ENCODE measurements around the gene NRCAM.
"Not testable (repeated sequence)": the region's sequence is repeated elsewhere in the genome, so short reads cannot be mapped to it uniquely, and the experiment has no call there.

NRCAM gene

DNA sequence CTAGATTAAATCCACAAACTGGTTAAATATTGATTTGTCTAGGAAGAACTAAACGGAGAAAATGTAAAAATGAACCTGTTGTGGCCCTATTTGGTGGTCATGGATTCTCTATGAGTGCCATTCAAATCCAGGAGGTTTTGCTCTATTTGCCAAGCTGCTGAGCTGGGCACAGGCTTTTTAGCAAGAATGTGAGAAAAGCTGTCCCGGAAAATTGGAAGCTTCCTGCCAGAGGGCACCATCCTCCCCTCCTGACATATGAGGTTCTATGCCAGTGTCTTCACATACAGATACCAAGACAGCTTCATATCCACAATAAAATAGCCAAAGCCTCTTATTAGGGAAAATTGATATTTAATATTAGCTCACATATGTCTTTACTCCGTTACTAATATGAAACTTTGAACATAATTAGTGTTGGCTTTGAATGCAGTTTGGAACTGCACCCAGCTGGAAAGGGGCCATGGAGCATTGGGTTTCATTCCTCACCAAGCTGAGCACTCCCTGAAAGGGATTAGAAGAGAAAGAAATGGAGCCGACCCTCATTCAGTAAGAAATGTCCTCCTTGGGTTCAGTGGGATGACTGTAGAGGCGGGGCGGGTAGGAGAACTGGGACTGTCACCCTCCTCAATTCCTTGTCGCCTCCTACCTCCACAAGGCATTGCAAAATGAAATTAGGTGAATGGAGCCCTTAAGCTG lies 47.8 kb downstream of the NRCAM start:
- H3K36me3 ChIP-seq (ENCODE audit: insufficient read depth, low read length): no peaks in the 10 kb centered on the region
- H3K9me3 ChIP-seq (ENCODE audit: control insufficient read depth, insufficient read depth, low read length): no peaks in the 10 kb centered on the region
- no peak overlapping the region for H3K9ac ChIP-seq (ENCODE audit: low read depth, low read length)
- no peaks in the 10 kb centered on the region for H3K4me1 ChIP-seq (ENCODE audit: insufficient read depth, low read length)

DNA sequence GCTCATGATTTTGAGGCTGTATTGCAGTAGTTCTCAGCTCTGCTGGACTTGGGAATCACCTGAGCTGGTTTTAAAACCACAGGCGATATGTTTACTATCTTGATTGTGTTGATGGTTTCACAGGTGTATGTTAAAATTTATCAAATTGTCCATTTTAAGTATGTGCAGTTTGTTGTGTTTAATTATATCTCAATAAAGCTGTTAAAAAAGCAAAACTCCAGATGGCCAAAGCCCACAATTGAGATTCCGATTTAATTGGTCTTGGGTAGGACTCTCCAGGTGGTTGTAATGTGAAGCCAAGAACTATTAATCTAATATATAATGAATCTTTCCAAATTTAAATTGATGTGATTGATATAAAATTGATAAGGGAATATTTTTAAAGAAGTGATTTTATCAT lies 48.6 kb downstream of the NRCAM start:
- H3K36me3 ChIP-seq (ENCODE audit: insufficient read depth, low read length): no peaks in the 10 kb centered on the region
- H3K9me3 ChIP-seq (ENCODE audit: control insufficient read depth, insufficient read depth, low read length): no peaks in the 10 kb centered on the region
- H3K4me1 ChIP-seq (ENCODE audit: insufficient read depth, low read length): no peaks in the 10 kb centered on the region; the same call in 1 of the 2 replicates
- no peak overlapping the region for H3K9ac ChIP-seq (ENCODE audit: low read depth, low read length)

DNA sequence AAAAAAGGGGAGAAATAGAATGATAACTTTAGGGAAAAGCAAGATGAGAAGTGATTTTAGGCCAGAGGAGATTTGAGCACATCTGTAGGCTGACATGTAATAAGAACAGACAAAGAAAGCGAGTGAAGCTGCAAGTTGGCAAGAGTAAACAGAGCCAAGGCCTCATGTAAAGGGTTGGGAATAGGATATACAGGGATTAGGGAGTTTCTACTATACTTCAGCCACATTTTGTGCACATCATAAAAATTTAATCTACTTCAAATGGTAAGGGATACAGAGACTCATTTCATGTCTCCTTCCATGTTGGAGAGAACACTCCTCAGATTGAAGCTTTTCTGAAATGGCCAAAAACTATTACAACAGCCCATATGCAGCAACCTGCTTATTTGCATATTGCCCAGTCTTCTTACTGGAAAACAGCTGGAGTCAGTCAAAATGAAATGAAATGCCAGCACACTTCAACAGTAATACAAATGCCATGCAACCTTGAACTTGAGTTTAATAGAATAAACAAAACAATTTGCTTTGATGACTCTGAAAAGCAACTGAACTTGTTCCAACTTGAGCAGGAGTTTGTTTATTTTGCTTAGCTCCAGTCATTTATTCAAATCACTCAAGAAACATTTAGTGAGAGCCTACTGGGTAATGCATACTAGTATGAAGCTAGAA lies 49.9 kb downstream of the NRCAM start:
- Histone ChIP-seq H3K4me1 (ENCODE audit: insufficient read depth, low read length) (no peaks in the 10 kb centered on the region; the same call in 1 of the 2 replicates), H3K9ac (ENCODE audit: low read depth, low read length) (no peak overlapping the region), H3K36me3 (ENCODE audit: insufficient read depth, low read length) (no peaks in the 10 kb centered on the region), H3K9me3 (ENCODE audit: control insufficient read depth, insufficient read depth, low read length) (no peaks in the 10 kb centered on the region)

GRCh38 chr7:108404509-108405420 lies 51.5 kb downstream of the NRCAM start:
- no peaks in the 10 kb centered on the region for H3K36me3 ChIP-seq (ENCODE audit: insufficient read depth, low read length)
- no peaks in the 10 kb centered on the region; the same call in 1 of the 2 replicates for H3K4me1 ChIP-seq (ENCODE audit: insufficient read depth, low read length)
- no peak overlapping the region for H3K9ac ChIP-seq (ENCODE audit: low read depth, low read length)
- no peaks in the 10 kb centered on the region for H3K9me3 ChIP-seq (ENCODE audit: control insufficient read depth, insufficient read depth, low read length)

DNA sequence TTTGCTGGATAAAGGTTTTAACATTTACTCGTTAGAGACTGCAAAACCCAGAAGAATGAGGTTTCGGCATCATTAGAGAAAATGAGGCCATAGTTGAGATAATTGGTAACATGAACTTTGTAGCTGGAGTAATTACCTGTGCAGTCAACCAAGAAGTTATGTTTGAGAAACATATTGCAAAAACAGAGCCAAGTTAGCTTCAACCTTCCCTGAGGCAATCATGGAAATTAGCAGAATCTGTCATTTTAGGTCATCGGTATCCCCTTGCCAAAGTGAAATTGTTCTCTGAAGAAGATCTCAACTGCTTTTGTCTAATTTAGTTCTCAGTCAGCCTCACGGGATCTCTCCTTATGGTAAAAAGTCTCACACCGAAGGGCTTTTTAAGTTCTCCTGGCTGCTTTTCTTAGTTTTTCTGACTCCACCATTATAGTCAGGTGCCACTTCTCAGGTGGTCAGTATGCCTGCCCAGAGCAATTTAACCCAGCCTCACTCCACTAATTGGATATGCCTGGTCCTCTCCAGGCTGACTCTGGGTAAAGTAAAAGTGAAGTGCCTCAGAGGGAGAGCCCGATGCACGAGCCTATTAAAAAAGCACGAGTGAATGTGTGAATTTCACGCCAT lies 52.5 kb downstream of the NRCAM start:
- H3K9me3 ChIP-seq (ENCODE audit: control insufficient read depth, insufficient read depth, low read length): no peaks in the 10 kb centered on the region
- no peaks in the 10 kb centered on the region for H3K36me3 ChIP-seq (ENCODE audit: insufficient read depth, low read length)
- H3K9ac ChIP-seq (ENCODE audit: low read depth, low read length): no peak overlapping the region
- H3K4me1 ChIP-seq (ENCODE audit: insufficient read depth, low read length): no peaks in the 10 kb centered on the region; the same call in 1 of the 2 replicates

DNA sequence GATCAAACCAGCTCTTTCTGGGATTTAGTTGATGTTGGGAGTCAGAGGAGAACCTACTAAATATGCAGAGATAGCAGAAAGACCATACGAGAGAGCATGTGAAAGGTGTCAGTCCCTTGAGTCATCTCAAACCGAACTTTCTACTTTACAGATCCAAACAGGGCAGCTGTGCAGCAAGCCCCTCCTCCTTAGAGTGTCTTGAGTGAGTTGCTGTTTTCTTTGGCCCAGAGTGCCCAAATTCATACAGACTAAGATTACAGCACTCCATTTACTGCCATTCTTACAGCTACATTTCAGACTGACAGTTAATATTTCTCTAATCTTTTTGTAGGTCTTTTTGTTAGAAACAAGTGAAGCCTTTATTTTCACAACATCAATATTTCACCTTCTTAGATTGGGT lies 53.4 kb downstream of the NRCAM start:
- H3K9me3 ChIP-seq (ENCODE audit: control insufficient read depth, insufficient read depth, low read length): no peaks in the 10 kb centered on the region
- no peaks in the 10 kb centered on the region; the same call in 1 of the 2 replicates for H3K4me1 ChIP-seq (ENCODE audit: insufficient read depth, low read length)
- no peak overlapping the region for H3K9ac ChIP-seq (ENCODE audit: low read depth, low read length)
- H3K36me3 ChIP-seq (ENCODE audit: insufficient read depth, low read length): no peaks in the 10 kb centered on the region

DNA sequence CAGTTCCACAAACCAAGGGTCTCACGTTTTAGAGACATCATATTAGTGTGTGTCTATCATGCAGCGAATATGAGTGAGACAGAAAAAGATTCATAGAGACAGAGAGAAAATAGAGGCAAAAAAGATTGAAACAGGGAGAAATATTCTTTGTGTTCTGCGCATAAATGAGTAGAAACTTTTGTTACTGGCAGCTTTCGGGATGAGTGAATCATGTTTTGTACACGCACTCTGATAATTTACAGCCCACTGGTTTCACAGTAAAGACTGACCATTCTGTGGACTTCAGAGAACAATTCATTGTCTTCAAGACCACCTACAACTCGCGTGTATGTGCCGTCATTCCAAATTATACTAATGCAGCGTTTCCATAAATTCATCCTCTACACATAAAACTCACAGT lies 60.2 kb downstream of the NRCAM start:
- Histone ChIP-seq H3K9me3 (ENCODE audit: control insufficient read depth, insufficient read depth, low read length) (no peaks in the 10 kb centered on the region), H3K4me1 (ENCODE audit: insufficient read depth, low read length) (no peaks in the 10 kb centered on the region), H3K9ac (ENCODE audit: low read depth, low read length) (no peak overlapping the region), H3K36me3 (ENCODE audit: insufficient read depth, low read length) (no peaks in the 10 kb centered on the region)

DNA sequence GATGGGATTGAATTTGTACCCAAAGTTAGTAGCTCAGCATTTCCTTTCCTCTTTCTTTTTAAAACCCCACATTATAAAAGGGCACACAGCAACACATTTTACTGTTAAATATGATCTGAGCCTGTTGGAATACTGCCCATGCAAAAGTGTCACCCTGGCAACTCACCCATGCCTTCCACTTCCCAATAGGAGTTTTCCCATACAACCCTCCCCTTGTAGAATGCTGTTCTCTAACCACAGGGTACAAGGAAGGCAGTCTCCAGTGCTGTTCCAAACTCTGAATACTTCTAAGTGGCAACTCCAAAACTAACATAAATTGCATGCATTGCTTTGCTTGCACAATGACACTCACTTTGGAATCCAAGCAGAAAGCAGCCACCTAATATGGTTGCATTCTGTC lies 60.8 kb downstream of the NRCAM start:
- Histone ChIP-seq H3K4me1 (ENCODE audit: insufficient read depth, low read length) (no peaks in the 10 kb centered on the region), H3K9ac (ENCODE audit: low read depth, low read length) (no peak overlapping the region), H3K9me3 (ENCODE audit: control insufficient read depth, insufficient read depth, low read length) (no peaks in the 10 kb centered on the region), H3K36me3 (ENCODE audit: insufficient read depth, low read length) (no peaks in the 10 kb centered on the region)

- not testable (repeated sequence) for H3K36me3 ChIP-seq (ENCODE audit: insufficient read depth, low read length); H3K9ac ChIP-seq (ENCODE audit: low read depth, low read length); H3K4me1 ChIP-seq (ENCODE audit: insufficient read depth, low read length); H3K9me3 ChIP-seq (ENCODE audit: control insufficient read depth, insufficient read depth, low read length)
Observed at GRCh38 chr7:108393097-108393496, 63.1 kb downstream of the NRCAM start.

- not testable (repeated sequence) for H3K9ac ChIP-seq (ENCODE audit: low read depth, low read length); H3K4me1 ChIP-seq (ENCODE audit: insufficient read depth, low read length); H3K9me3 ChIP-seq (ENCODE audit: control insufficient read depth, insufficient read depth, low read length); H3K36me3 ChIP-seq (ENCODE audit: insufficient read depth, low read length)
Observed at GRCh38 chr7:108387686-108388085, 68.5 kb downstream of the NRCAM start.

DNA sequence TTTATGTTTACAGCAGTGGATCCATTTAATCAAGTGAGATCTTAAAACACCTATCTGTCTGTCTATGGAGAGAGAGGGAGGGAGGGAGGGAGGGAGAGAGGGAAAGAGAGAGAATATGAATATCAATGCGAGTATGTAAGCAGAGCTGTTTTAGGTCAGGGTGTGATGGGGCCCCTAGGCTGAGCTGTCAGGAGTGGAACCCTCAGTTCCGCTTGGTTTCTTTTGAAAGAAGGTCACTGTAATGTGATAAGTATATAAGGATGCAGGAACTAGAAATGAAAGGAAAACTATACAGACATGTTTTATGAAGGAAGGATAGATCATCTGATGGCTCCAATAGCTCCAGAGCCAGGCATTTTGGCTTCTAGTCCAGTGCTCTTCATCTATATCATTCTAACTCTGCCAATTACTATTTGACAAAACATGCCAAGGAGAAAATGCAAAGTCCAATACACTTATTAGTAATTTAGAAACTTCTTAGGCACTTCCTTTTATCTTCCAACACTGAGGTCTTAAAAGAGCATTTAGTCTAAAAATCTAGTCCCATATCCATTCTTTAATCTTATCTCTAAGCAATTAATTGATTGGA lies 70.3 kb downstream of the NRCAM start:
- no peaks in the 10 kb centered on the region for H3K4me1 ChIP-seq (ENCODE audit: insufficient read depth, low read length)
- no peaks in the 10 kb centered on the region for H3K9me3 ChIP-seq (ENCODE audit: control insufficient read depth, insufficient read depth, low read length)
- no peaks in the 10 kb centered on the region for H3K36me3 ChIP-seq (ENCODE audit: insufficient read depth, low read length)
- no peak overlapping the region for H3K9ac ChIP-seq (ENCODE audit: low read depth, low read length)

DNA sequence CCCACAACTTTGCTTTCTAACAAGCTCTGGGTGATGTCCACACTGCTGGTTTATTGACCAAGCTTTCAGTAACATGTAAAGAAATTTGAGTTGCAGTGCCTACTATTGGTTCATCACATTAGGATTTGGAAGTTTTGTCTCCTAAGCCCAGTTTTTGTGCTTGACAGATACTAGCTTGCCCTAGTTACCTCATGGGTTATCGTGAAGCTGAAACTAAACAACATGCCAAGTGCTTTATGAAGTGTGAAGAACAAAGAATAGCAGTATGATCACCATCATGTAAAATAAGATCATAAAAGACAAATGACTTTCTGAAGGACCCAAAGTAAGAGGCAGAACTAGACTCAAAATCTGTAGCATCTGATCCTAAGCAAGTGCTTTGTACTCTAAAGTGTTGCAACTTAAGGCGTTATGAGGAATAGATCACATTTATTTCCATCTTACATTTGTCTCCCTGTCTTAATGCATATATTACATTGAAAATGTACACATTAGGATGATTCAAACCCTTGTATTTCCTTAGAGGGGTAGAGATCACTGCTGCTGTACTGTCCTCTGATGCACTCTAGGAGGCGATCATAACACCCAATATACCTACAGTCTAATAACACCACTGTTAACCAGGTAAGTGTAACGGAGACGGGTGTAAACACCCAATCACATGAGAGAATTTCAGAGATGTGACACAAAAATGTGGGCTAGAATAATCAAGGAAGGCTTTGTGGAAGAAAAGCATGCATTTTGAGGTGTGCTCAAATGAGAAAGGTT lies 71.3 kb downstream of the NRCAM start:
- Histone ChIP-seq H3K9ac (ENCODE audit: low read depth, low read length) (no peak overlapping the region), H3K4me1 (ENCODE audit: insufficient read depth, low read length) (no peaks in the 10 kb centered on the region), H3K36me3 (ENCODE audit: insufficient read depth, low read length) (no peaks in the 10 kb centered on the region), H3K9me3 (ENCODE audit: control insufficient read depth, insufficient read depth, low read length) (no peaks in the 10 kb centered on the region)

DNA sequence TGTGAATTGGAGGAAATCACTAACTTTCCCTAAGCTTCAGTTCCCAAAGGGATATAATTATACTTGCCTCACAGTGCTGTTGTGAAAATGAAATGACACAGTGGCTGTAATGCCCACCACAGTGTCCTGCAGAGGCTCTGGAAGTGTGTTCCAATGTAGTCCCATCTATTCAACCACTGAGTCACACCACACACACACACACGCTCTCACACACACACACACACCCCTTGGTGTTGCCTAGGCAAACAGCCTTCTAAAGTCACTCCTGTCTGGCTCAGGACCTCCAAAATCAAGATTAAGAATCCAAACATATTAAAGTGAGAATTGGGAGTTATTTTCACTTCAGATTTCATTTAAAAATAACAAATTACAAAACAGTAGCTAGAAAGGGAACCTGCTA lies 73.3 kb downstream of the NRCAM start:
- Histone ChIP-seq H3K36me3 (ENCODE audit: insufficient read depth, low read length) (no peaks in the 10 kb centered on the region), H3K9ac (ENCODE audit: low read depth, low read length) (no peak overlapping the region), H3K4me1 (ENCODE audit: insufficient read depth, low read length) (no peaks in the 10 kb centered on the region), H3K9me3 (ENCODE audit: control insufficient read depth, insufficient read depth, low read length) (no peaks in the 10 kb centered on the region)

Data from ES-I3 (cell line).